Activated CD4-positive, alpha-beta T cell treated with anti-CD3 and anti-CD28 coated beads, Interleukin-2, amount 50 U/mL, for 4 hours (primary cell): ENCODE measurements around the gene VARS2.
A peak's percentile ranks its signal among the peaks of the same experiment; 100 is the strongest.
"Not testable (repeated sequence)": the region's sequence is repeated elsewhere in the genome, so short reads cannot be mapped to it uniquely, and the experiment has no call there.

Source experiments
- DNase-seq, 2 experiments: peaks; one replicate each; pipeline ENCODE4 v3.0.0-alpha.2; 2020

VARS2 gene

DNA sequence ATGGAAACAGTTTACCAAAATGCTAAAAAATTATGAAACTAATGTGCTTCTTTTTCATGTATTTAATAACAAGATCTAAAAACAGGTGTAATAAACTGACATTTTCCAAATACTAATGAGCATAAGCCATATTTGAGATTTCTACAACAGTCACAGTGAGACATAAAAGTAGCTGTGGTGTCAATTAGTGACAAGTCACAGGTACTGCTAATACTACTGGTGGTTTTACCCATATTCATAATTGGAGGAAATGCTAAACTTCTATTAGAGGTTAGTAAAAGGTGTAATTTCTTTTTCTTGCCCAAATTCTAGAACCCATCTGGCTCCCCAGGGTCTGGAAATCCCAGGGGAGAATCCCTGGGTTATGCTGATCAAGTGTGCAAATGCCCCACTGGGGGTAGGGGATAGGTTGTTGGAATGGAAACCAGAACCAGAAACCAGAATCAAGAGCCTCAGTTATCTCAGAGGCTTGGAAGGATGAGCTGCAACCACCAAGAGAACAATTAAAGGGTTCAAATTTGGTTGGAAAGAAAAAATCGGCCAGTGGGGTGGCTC, 13.1 kb upstream of the VARS2 start:
- no peak for DNase-seq

DNA sequence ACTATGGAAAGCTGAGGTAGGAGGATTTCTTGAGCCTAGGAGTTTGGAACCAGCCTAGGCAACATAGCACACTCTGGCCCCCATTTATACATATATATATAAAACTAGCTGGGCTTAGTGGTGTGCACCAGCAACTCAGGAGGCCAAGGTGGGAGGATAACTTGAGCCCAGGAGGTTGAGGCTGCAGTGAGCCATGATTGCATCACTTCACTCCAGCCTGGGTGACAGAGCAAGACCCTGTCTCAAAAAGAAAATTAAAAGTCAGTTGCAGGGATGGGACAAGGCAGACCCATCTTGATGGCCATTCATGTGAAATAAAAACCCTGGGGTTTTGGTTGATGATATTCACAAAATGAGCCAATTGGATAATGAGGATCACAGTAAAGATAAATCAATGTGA, 12.6 kb upstream of the VARS2 start:
- no peak for DNase-seq

DNA sequence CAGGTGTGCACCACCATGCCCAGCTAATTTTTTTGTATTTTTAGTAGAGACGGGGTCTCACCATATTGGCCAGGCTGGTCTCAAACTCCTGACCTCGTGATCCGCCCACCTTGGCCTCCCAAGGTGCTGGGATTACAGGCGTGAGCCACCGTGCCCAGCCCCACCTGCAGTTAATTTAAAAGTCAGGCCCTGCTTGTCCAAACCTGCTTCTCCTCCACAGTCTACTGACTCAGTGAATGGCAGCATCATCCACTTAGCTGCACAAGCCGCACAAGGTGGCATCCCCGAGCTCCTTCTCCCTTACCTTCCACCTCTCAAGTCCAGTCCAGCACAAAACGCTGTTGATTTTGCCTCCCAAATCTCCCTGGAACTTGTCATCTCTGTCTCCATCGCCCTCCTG, 11.8 kb upstream of the VARS2 start:
- not testable (repeated sequence) for DNase-seq

DNA sequence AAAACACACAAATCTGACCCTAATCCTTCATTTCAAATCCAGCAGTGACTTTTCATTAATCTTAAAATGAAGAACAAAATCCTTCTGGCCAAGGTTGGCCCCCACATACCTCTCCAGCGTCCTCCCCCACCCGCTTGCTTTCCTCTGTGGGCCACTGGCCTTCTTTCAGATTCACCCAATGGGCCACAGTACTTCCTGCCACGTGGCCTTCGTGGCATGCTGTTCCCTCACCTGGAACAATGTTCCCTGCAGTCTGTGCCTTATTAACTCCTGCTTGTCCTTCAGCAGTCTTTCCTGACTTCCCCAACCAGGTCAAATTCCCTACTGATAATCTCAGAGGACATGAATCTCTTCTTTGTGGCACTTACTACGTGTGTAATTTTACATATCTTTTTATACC, 11.3 kb upstream of the VARS2 start:
- no peak for DNase-seq

DNA sequence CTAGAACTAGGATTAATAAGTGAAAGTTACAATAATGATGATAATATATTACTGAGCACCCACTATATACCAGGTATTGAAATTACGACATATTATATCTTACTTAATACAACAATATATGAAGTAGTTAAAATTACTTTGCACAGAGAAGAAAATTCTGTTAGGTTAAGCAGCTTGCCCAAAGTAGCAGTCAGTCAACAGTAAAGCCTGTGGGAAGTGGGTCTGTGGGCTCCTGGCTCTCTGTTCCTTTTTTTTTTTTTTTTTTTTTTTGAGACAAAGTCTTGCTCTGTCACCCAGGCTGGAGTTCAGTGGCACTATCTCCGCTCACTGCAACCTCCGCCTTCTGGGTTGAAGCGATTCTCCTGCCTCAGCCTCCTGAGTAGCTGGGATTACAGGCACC, 10.8 kb upstream of the VARS2 start:
- DNase-seq: no peak

DNA sequence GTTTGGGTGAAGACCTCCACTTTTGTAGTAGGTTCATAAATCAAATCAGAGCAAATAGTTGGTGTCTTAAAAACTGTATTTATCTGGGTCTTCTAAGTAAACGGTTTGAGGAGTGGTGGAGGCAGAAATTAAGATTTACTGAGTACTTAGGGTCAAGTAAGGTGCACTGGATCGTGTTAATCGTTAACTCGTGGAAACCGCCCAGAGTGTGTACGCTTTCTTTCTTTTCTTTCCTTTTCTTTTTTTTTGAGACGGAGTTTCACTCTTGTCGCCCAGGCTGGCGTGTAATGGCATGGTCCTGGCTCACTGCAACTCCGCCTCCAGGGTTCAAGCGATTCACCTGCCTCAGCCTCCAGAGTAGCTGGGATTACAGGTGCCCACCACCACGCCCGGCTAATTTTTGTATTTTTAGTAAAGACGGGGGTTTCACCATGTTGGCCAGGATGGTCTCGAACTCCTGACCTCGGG, 6.7 kb upstream of the VARS2 start:
- not testable (repeated sequence) for DNase-seq

DNA sequence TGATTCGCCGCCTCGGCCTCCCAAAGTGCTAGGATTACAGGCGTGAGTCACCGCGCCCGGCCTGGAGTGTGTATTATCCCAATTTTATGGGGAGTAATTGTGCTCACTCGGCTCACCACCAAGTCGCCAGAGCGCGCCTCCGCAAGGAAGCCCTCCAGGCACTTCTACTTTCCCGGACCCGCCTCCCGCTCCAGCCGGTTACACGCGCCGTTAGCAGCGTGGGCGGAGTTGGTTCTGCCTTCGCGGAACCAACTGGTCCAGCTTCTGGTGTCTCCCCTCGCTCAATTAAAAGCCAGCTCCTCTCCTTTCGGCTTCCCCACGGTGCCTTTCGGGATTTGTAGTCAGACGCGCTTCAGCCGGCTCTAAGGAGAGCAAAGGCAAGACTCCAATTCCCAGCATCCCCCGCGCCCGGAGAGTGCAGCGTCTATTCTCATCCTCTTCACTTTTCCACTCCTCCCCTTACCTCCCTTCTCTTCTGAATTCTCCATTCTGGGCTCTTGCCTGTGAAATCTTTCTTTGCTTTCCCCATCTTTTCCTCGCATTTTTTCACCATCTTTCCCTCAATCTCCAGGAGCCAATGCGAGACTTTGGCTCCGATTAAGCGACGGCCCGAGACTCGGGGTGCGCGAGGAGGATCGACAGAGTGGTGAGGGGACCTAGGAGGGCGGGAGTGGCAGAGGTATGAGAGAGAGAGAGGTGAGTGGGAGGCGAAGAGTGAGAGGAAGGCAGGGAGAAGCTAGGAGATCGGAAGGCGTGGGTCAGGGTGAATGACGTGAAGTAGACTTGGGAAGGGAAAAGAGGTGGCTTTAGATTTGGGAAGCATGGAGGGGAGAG, 6.1 kb upstream of the VARS2 start, which contains the start of gene GTF2H4:
TSS of gene GTF2H4 (plus strand) at position 450 of the 834 bp plus-strand sequence.
- DNase-seq: peak; percentile 95 to 97

DNA sequence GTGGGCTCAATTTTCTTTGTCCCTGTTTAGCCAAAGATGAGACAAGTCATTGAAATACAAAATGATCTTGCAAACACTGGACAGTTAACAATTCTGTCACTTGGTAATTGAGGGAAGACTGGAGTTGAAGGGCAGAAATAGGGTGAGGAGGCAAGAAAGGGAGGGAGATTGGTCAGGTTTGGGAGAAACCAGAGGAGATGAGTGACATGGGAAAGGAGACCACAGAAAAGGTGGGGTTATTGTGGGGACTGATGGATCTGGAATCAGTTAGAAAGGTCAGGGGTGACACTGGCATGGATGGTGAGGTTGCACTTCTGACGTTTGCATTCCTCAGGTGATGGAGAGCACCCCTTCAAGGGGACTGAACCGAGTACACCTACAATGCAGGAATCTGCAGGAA, 5.3 kb upstream of the VARS2 start:
- DNase-seq: no peak

DNA sequence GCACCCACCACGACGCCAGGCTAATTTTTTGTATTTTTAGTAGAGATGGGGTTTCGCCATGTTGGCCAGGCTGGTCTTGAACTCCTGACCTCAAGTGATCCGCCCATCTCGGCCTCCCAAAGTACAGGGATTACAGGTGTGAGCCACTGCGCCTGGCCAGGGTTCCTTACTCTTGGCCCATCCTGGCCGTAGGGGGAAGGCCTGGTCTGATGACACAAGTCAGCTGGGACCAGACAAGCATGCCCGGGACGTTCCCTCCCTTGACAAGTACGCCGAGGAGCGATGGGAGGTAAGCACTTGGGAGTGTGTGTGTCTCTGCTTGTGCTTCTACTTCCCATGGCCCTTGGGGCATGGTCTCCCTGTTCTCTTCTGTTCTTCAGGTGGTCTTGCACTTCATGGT, 3.6 kb upstream of the VARS2 start:
- DNase-seq: not testable (repeated sequence)

DNA sequence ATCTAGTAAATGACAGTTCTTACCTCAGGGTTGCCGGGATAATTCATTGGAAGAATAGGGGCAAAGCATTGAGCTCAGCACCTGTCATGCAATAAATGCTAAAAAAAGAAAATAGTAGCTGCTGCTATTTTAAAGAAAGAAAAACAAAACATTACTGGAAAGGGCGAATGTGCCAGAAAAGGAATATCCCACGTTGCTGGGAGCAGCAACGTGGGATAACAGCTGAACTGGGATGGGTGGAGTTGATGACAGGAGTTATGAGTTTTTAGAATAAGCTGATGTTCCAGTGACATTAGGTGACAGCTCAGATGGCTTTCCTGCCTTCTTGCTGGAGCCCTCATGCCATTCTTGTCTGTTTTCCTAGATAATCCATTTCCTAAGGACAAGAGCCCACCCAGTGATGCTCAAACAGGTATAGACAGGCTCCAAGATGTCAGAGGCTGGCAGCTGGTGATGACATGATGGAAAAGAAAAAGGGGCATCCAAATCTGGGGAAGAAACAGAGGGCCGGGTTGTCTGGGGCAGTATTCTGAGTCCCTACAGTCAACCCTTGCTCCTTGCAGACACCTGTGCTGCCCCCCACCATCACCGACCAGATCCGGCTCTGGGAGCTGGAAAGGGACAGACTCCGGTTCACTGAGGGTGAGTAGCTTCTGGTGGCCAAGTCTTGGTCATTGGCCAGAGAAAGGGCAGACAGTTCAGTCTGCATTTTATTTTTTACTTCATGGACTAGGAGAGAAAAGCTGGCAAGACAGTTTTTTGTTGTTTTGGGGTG, 1.1 kb upstream of the VARS2 start:
- DNase-seq: no peak

DNA sequence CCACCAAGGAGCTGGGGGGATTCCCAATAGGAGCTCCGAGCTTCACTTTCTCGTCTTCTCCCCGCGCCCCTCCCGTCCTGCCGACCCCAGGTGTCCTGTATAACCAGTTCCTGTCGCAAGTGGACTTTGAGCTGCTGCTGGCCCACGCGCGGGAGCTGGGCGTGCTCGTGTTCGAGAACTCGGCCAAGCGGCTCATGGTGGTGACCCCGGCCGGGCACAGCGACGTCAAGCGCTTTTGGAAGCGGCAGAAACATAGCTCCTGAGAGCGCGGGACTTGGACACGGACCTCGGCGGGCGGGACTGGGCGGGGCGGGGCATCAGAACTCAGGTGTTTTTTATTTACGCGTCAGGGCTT, 340 bp upstream of the VARS2 start:
- no peak for DNase-seq

DNA sequence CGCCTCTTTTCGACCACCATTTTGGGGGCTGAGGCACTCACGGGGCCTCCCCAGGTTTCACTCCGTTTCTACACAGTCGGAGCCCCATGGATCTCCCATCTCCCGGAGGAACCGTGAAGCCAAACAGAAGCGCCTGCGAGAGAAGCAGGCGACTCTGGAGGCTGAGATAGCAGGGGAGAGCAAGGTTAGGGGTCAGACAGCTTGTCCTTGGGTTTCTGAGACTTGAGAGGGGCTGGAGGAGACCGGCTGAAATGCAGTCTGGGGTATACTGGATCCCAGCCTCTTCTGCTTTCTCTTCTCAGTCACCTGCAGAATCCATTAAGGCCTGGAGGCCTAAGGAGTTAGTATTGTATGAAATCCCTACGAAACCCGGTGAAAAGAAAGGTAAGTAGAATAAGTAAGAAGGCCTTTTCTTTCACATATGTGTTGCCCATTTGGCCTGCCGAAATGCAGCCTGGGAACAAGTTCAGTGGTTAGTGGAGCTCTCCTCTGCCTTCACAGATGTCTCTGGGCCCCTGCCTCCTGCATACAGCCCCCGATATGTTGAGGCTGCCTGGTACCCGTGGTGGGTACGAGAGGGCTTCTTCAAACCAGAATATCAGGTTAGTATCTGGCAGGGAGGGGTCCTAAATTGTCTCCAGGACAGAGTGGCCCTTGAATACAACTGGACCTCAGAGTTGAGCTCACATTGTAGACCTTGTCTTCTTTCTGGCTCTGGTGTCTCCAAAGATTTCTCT, 984 bp downstream of the VARS2 start:
- no peak for DNase-seq

DNA sequence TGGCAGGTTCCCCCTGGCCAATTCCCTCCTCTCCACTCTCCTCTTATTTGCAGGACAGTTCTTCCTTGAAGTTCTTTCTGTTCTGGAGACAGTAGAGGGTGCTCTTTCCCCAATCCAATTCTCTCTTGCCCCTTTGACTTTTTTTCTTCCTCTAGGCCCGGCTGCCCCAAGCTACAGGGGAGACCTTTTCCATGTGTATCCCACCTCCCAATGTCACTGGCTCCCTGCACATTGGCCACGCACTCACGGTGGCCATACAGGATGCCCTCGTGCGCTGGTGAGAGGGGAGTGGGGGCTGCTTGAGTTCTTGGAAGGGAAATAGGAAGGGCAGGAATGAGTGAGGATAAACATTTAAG, 1.5 kb downstream of the VARS2 start:
- no peak for DNase-seq

DNA sequence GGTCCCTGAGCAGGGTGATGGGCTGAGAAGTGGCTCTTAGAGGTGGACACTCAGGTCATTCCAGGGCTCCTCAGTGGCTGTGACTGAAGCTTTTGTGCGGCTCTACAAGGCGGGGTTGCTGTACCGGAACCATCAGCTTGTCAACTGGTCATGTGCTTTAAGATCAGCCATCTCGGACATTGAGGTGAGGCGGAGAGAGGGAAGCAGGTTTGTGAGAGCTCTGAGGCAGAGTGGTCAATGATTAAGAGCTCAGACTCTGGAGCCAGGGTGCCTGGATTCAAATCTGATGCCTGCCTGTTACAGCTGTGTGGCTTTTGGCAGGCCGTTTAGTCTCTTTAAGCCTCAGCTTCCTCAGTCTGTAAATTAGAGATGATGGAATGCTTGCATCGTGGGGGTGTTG, 3.0 kb downstream of the VARS2 start:
- no peak for DNase-seq

DNA sequence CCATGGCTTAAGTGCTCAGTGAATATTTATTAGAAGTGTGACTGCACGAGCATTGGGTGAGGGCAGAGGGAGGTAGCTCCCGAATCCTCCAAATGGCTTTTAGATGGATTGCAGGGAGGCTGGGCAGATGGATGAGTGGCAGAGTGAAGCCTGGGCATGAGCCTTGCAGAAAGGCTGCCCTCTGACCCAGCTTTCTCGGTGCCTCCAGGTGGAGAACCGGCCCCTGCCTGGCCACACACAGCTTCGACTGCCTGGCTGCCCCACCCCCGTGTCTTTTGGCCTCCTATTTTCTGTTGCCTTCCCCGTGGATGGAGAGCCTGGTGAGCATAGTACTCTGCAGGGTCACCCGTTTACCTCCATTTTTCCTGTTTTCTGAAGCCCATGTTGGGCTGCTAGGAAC, 3.4 kb downstream of the VARS2 start:
- DNase-seq: no peak

DNA sequence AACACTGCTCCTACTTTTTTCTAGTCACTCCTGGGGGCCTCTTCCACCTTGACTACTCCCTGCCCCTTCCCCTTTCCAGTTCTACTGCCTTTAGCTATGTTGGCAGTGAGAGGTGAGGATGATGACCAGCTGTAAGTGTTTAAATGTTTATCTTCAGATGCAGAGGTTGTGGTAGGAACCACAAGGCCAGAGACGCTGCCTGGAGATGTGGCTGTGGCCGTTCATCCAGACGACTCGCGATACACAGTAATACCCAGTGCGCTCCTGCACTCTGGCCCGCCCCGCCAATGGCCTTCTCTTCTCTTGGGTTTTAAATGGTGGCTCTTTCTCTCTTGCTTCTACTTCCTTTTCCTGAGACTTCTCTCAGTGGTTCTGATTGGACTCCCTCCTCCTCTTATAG, 4.6 kb downstream of the VARS2 start:
- DNase-seq: no peak

DNA sequence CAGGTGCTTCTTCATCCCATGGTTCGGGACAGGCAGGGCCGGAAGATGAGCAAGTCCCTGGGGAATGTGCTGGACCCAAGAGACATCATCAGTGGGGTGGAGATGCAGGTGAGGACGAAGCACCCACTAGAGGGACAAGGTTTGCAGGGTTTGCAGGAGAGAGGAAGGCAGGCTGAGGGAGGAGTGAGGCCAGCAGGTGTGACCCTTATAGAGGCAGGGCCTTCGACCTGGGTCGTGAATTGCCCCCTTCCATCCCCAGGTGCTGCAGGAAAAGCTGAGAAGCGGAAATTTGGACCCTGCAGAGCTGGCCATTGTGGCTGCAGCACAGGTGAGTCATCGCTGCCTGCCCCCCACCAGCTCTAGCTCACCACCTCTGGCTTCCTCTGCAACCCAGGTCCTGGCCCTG, 8.4 kb downstream of the VARS2 start:
- no peak for DNase-seq

DNA sequence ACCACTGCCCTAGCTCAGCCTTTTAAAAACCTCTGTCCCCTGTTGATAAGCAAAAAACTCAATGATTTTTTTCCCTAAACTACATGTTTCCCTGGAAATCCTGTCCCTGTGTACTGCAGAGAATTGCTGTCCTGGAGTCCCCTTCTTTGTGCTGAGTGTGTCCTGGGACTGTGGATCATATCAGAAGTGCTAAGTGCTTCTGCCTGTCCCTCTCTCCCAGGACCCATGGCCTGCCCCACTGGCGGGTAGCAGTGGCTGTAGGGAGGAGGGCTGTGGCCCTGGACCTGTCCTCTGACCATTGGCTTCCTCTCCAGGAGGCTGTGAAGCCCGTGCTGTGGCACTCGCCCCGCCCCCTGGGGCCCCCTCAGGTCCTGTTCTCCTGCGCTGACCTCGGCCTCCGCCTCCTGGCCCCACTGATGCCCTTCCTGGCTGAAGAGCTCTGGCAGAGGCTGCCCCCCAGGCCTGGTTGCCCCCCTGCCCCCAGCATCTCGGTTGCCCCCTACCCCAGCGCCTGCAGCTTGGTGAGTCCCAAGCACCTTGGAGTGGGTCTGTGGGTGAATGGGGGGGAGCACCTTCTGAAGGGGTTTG, 10.1 kb downstream of the VARS2 start:
- DNase-seq: not testable (repeated sequence)

DNA sequence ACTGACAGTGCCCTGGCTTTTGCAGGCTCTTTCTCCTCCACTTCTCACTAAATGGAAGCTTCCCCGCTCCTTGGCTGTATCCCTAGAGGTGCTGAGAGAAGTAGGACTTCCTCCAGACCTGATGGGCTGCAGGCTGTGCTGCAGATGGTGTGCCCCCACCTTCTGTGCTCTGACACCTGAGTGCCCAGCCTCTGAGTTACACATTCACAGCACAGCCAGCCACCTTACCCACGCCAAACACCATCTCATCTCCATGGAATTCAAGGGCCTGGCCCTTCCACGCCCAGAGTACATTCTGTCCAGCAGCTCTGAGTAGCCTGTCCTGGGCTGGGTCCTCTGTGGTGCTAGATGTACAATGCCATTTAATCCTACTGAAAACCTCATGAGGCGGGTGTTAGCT, 12.6 kb downstream of the VARS2 start:
- DNase-seq: no peak

DNA sequence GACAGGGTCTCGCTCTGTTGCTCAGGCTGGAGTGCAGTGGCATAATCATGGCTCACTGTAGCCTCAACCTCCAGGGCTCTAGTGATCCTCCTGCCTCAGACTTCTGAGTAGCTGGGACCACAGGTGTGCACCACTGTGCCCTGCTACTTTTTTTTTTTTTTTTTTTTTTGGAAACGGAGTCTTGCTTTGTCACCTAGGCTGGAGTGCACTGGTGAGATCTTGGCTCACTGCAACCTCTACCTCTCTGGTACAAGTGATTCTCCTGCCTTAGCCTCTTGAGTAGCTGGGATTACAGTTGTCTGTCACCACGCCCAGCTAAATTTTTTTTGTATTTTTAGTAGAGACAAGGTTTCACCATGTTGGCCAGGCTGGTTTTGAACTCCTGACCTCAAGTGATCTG, 13.0 kb downstream of the VARS2 start:
- DNase-seq: not testable (repeated sequence)

DNA sequence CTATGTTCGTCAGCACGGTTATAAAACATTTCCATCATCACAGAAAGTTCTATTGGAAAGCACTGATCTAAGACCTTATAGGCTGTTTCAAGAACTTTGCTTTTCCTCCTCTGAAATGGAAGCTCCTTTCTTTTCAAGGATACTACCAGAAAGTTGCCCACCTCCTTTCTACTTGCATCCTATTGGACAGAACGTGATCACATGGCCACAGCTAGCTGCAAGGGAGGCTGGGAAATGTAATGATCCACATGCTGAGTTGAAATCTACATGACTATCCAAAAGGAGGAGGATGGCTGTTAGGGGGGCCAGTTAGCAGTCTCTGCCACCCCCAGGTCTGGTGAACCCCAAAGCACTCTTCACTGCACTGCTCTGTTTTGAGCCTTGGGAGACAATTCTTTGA, 14.6 kb downstream of the VARS2 start:
- DNase-seq: no peak

DNA sequence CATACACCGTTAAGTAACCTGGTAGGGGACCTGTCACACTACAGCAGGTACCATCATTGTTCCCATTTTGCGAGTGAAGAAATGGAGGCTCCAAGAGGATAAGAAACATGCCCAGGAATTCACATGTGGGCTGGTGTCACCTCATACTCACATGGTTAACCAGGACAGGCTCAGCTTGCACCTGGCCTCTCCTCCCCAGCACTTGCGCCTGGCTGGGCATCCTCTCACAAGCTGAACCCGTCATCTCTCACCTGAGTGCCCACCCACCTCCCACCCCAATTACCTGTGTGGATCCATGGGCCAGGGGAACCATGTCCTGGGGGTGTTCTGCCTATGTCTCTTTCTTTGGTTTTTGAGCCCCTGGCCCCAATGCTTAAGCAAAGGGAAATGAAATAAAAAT, 16.5 kb downstream of the VARS2 start:
- DNase-seq: no peak

DNA sequence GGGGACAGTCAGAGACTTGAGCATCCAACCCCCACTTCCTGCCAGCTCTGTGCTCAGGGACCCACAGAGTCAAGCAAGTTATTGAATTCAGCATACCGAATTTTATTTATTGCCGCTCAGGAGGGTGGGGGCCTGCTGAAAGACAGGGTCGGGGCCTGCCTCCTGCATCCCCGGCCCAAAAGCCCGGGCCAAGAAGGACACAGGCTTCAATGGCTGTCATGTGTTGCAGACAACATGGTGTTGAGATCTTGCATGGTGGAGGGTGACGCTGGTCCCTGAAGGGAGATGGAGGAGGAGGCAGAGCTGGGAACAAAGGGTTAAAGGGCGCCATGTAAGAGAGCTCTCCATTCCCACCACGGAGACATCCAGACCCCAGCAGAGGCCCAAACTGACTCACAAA, 17.2 kb downstream of the VARS2 start:
- no peak for DNase-seq
